WTC11 (cell line): ENCODE data around the gene TDRD6. TPM values are rescaled to one million over a fixed set of nuclear protein-coding genes. Genes with fewer than 3 reads are reported as not detected.
A peak's percentile ranks its signal among the peaks of the same experiment; 100 is the strongest.

Source experiments
- ATAC-seq: fragments of 200-7000 bp; cut with Tn5 transposase; 2 replicates; pipeline ENCODE4 v1.10.0; 2021; ENCODE audit warnings: mild to moderate bottlenecking, moderate library complexity
- CTCF ChIA-PET: fragments of 300-600 bp; sonication (Branson Sonifier 250); formaldehyde crosslinking; loops from one replicate; lab custom pipeline; 2021; ENCODE audit warnings: antibody characterized with exemption; lab: Charles Lee
- POLR2A ChIA-PET: fragments of 350-600 bp; sonication (Branson Sonifier 250); formaldehyde crosslinking; loops from one replicate; lab custom pipeline; 2021; ENCODE audit warnings: antibody characterized with exemption; lab: Charles Lee
- DNase-seq: peaks from one replicate; pipeline ENCODE4 v3.0.0; 2021; ENCODE audit warnings: low spot score
- H3K27ac Mint-ChIP-seq: 2 replicates; pipeline ENCODE4 v1.8.0; 2021; ENCODE audit warnings: mixed read lengths
- H3K27me3 Mint-ChIP-seq: 2 replicates; pipeline ENCODE4 v1.8.0; 2021; ENCODE audit warnings: low read depth, mild to moderate bottlenecking, moderate library complexity, mixed read lengths
- H3K36me3 Mint-ChIP-seq: 2 replicates; pipeline ENCODE4 v1.8.0; 2021; ENCODE audit warnings: mixed read lengths
- H3K4me1 Mint-ChIP-seq: 2 replicates; pipeline ENCODE4 v1.8.0; 2022; ENCODE audit warnings: mixed read lengths
- H3K4me3 Mint-ChIP-seq: 2 replicates; pipeline ENCODE4 v1.8.0; 2021; ENCODE audit warnings: mild to moderate bottlenecking, moderate library complexity, mixed read lengths
- H3K9me3 Mint-ChIP-seq: 2 replicates; pipeline ENCODE4 v1.8.0; 2021; ENCODE audit warnings: mixed read lengths
- ARID4B ChIP-seq: sonication (generic); formaldehyde crosslinking; IDR thresholded peaks from 2 replicates; pipeline ENCODE4 v1.8.0; 2023; ENCODE audit warnings: missing genetic modification reagents, mild to moderate bottlenecking, borderline replicate concordance
- CREM ChIP-seq: sonication (generic); formaldehyde crosslinking; IDR thresholded peaks from 2 replicates; pipeline ENCODE4 v1.8.1; 2022; ENCODE audit warnings: mild to moderate bottlenecking, missing genetic modification reagents, moderate library complexity
- EMX1 ChIP-seq: fragments of 250-450 bp; sonication (Bioruptor Pico); IDR thresholded peaks from 2 replicates; pipeline ENCODE4 v1.8.0; 2021; ENCODE audit warnings: mild to moderate bottlenecking
- FOXK1 ChIP-seq: sonication (generic); formaldehyde crosslinking; IDR thresholded peaks from 2 replicates; pipeline ENCODE4 v1.8.0; 2022; ENCODE audit warnings: mild to moderate bottlenecking, moderate library complexity, missing genetic modification reagents
- FOXP1 ChIP-seq: sonication (generic); formaldehyde crosslinking; IDR thresholded peaks from 2 replicates; pipeline ENCODE4 v1.8.0; 2022; ENCODE audit warnings: missing genetic modification reagents, mild to moderate bottlenecking, moderate library complexity, borderline replicate concordance
- HMGXB4 ChIP-seq: sonication (generic); formaldehyde crosslinking; IDR thresholded peaks from 2 replicates; pipeline ENCODE4 v1.8.1; 2023; ENCODE audit warnings: mild to moderate bottlenecking, moderate library complexity, missing genetic modification reagents
- MAX ChIP-seq: sonication (generic); formaldehyde crosslinking; IDR thresholded peaks from 2 replicates; pipeline ENCODE4 v1.8.0; 2022; ENCODE audit warnings: mild to moderate bottlenecking, missing genetic modification reagents
- MLX ChIP-seq: sonication (generic); formaldehyde crosslinking; IDR thresholded peaks from 2 replicates; pipeline ENCODE4 v1.8.1; 2023; ENCODE audit warnings: mild to moderate bottlenecking, missing genetic modification reagents, moderate library complexity
- SP1 ChIP-seq: sonication (generic); formaldehyde crosslinking; conservative IDR thresholded peaks from 2 replicates; pipeline ENCODE4 v1.8.1; 2022; ENCODE audit warnings: missing genetic modification reagents
- ZNF532 ChIP-seq: fragments of 250-450 bp; sonication (Bioruptor Pico); IDR thresholded peaks from 2 replicates; pipeline ENCODE4 v1.9.0; 2021; ENCODE audit warnings: mild to moderate bottlenecking, borderline replicate concordance
- total RNA-seq: library from RNA; stranded (reverse); gene quantifications from 3 replicates; pipeline ENCODE4 v1.2.3, GENCODE V29; 2021

Gene TDRD6
- total RNA-seq, 1 experiment from 2014 or later: 0.04 TPM

DNA sequence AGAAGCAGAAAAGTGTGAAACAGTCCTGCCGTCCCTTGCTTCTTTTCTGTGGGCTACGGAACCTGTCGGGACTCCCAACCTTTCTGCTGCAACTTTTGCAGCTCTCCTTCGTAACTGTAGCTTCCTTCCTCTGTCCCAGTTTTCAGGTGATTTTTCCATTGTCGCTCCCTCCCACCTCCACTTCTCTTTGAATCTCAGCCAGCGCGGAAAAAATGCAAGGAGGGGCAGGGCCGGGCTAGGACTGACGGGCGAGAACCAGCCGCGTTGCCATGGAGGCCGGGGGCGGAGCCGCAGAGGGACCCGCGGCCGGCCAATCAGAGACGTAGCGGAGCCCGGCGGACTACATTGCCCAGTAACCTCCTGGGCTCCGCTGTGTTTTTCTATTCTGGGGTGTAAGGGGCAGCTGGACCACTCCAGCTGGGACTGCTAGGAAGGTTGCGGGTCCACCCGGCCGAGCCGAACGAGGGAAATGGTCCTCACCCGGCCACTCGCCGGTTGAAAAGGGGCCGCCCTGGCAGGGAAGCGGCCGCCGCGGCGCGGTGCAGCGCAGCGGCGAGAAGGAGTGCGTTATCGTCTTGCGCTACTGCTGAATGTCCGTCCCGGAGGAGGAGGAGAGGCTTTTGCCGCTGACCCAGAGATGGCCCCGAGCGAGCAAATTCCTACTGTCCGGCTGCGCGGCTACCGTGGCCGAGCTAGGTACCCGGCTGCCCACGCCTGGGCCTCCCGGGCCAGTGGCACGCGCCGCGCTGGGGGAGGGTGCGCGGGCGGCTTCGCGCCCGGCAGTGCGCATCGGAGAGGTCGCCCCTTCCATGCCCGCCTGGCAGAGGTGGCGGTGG, 34.9 kb upstream of the TDRD6 start, which contains the start of the genes CYP39A1 and SLC25A27 (continued):
- TF ChIP-seq ZNF532 (no peak), HMGXB4 (0 out of 2 replicates have a peak, but pooled peaks have one; percentile 49), CREM (CRISPR knock-in tag) (0 out of 2 replicates have a peak, but pooled peaks have one; percentile 35), FOXK1 (CRISPR knock-in tag) (peak; percentile 55), MAX (CRISPR knock-in tag) (peak; percentile 60; the same call in 1 of the 2 replicates), ARID4B (peak; percentile 22; the same call in 1 of the 2 replicates), SP1 (CRISPR knock-in tag) (0 out of 2 replicates have a peak, but pooled peaks have one; percentile 15), FOXP1 (CRISPR knock-in tag) (peak; percentile 73; the same call in 1 of the 2 replicates), EMX1 (no peak)

DNA sequence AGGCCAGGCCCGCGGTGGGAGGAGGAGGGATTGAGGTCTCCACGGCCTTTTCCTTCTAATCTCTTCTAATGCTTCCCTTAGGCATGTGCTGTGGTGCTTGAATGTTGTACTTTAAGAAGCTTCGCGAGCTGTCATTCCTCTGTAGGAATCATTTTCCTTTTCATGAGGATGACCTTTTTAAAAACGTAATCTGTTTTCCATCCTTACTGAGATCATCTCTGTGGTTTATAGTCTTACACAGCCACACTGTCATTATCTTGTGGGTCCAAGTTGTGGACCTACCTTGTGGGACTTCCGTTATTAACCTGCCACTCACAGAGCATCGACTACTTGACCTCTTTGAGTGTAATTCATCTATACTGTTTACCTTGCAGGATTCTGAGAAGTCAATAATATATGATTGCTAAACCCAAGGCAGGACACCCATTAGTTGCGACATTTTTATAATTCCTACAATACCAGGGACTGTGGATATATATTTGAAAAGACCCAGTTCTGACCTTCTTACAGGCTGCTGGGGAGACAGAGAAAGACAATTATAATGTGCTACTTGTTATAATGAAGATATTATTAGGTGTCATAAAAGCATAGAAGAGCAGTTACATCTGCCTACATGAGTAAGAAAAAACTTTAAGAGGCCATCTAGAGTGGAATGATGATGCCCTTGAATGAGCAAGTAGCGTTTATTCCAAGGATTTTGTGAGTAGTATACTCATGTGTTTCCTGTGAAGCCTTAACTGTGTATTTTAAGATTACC, 34.1 kb upstream of the TDRD6 start:
- Mint-ChIP-seq H3K4me1 (peaks cover 24% of the 10 kb centered on the region), H3K27me3 (peaks cover 23% of the 10 kb centered on the region), H3K9me3 (no peaks in the 10 kb centered on the region), H3K36me3 (no peaks in the 10 kb centered on the region), H3K27ac (no peak overlapping the region), H3K4me3 (peak overlapping the region; percentile 98)
- ATAC-seq (no peak), DNase-seq (no peak)
- ChIA-PET POLR2A (no interaction called here), CTCF (interaction anchor here (1.2 kb wide), 1 partner anchor 433 kb away, joined by 3 read pairs; no protein-coding TSS in a partner anchor)
- no peak for TF ChIP-seq MLX
